Measurements from ENCODE around the gene KYAT1. TPM values are rescaled to one million over a fixed set of nuclear protein-coding genes. Genes with fewer than 3 reads are reported as not detected.

Gene KYAT1
- total and polyA plus RNA-seq, 2 of the 13 experiments (the other 11 are each of a cell fraction or from before 2014, with no cell fraction given) = 9.2 to 46.5 TPM

- TF ChIP-seq AGO1 (IDR thresholded peaks at IDR 0.05; ENCODE audit: low read depth, low read length, poor library complexity, severe bottlenecking) = no peak
- peak; percentile 13; the same call in 1 of the 2 replicates for TF ChIP-seq ZNF501 (CRISPR knock-in tag; IDR thresholded peaks at IDR 0.05)
- TF ChIP-seq KLF11 (CRISPR knock-in tag; IDR thresholded peaks at IDR 0.05) = no peak
- TF ChIP-seq ZNF331 (CRISPR knock-in tag; IDR thresholded peaks at IDR 0.05) = peak; percentile 99
- no peak for TF ChIP-seq POGK (CRISPR knock-in tag; conservative IDR thresholded peaks at IDR 0.05)
- no peak for TF ChIP-seq ZMAT5 (CRISPR knock-in tag; IDR thresholded peaks at IDR 0.05; ENCODE audit: borderline replicate concordance, low read depth)
- no peak for TF ChIP-seq SIX1 (CRISPR knock-in tag; IDR thresholded peaks at IDR 0.05; ENCODE audit: borderline replicate concordance)
- TF ChIP-seq RBM22 (optimal IDR thresholded peaks at IDR 0.05; ENCODE audit: low read length) = no peak
- no peak for TF ChIP-seq PHF8 (CRISPR knock-in tag; IDR thresholded peaks at IDR 0.05)
- TF ChIP-seq ZNF557 (CRISPR knock-in tag; IDR thresholded peaks at IDR 0.05) = no peak
- no peak for TF ChIP-seq ATF6 (CRISPR knock-in tag; conservative IDR thresholded peaks at IDR 0.05)
- TF ChIP-seq ZNF17 (CRISPR knock-in tag; IDR thresholded peaks at IDR 0.05) = no peak
- TF ChIP-seq ZNF569 (CRISPR knock-in tag; IDR thresholded peaks at IDR 0.05; ENCODE audit: borderline replicate concordance) = no peak
- no peak for TF ChIP-seq STAT5B (CRISPR knock-in tag; IDR thresholded peaks at IDR 0.05)
- TF ChIP-seq ZBTB34 (CRISPR knock-in tag; IDR thresholded peaks at IDR 0.05) = no peak
Observed at GRCh38 chr9:128916745-128917144, 35.0 kb upstream of the KYAT1 start (continued).
